ENCODE measurements around the gene CSPG4. TPM values are rescaled to one million over a fixed set of nuclear protein-coding genes. Genes with fewer than 3 reads are reported as not detected.

Gene CSPG4
- total RNA-seq (2021; fragmentation: NEBNext Ultra II Directional; extraction: Animal tissue kit (Norgen Biotek cat#: 25700)) (3.0 and 3.2 TPM in 2 replicates), polyA plus RNA-seq (2011; rRNA removed) (1.4 and 1.9 TPM in 2 replicates), polyA minus RNA-seq (2011; rRNA and poly(A)+ RNA removed) (2.5 and 3.3 TPM in 2 replicates)
- polyA plus RNA-seq (2011; cell fraction: cytosol; rRNA removed): 1.0 TPM
- polyA plus RNA-seq (2011; cell fraction: nucleus; rRNA removed): 4.7 TPM
- polyA plus RNA-seq (2012, experiment 1 of 2): 1.5 to 3.6 TPM (median 2.6 TPM) in 4 replicates
- 1.6 TPM for polyA plus RNA-seq (2012, experiment 2 of 2)
- 3.1 TPM for polyA plus RNA-seq (2013, experiment 1 of 2)
- polyA plus RNA-seq (2013, experiment 2 of 2): 2.0 TPM
- 2.3 TPM for polyA minus RNA-seq (2011; cell fraction: cytosol; rRNA and poly(A)+ RNA removed)
- polyA minus RNA-seq (2011; cell fraction: nucleus; rRNA and poly(A)+ RNA removed): 3.6 TPM
- long read RNA-seq, experiment 1, partial matches to known transcripts: 1 of 1 reads
- long read RNA-seq, experiment 1, other reads (novel, unspliced or antisense): 0 of 1 reads
- long read RNA-seq, experiment 2: 0 reads

DNA sequence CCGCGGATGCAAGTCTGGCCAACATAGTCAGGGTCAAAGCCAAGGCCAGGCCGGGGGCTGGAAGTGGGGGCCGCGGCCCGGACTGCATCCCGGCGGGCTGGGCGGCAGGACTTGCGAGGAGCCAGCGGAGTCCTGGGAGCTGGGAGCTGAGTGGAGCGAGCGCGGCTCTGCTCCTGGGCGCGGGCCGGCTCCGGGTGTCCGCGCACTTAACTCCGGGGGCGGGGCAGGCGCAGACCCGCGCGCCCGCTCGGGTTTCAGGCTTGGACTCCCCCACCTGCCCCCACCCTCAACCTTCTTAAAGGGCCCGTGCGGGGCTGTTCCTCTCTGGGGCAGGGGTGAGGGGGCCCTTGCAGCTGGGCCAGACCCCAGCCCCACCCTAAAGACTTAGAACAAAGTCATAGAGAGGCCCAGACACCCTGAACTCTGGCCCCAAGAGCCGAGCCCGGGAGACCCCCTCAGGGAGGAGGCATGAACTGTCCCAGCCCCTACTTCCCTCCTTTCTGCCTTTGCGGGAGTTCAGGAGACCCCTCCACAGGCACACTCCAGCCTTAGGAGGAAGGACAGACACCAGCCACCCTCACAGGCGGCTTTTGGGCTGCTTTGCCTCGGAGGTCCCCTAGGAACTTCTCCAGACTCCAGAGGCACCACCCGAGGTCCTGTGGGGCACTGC lies at the start of gene CSPG4:
Gene CSPG4 (minus strand): TSS at position 181 of the 670 bp plus-strand sequence. CDS start 93 bp downstream, at position 88.
- H3K18ac ChIP-seq (ENCODE audit: extremely low read depth, low read length): peak within 1 kb of the TSS; percentile 64
- CTCF ChIA-PET (ENCODE audit: partially characterized antibody): interaction anchor here (0.5 to 3.9 kb wide), 6 partner anchors 13 to 201 kb away, joined by 3 to 29 read pairs (median 3); a partner anchor contains a TSS
- no peaks in the 10 kb centered on the region for H3K36me3 ChIP-seq (ENCODE audit: control insufficient read depth in 2 of 4, insufficient read depth in 4 of 4, low read length in 3 of 4)
- H3K14ac ChIP-seq (ENCODE audit: insufficient read length): no peak within 1 kb of the TSS
- peak within 1 kb of the TSS in 1 of 4 experiments; percentile 38; a peak in 1 of 7 replicates for H3K9ac ChIP-seq (replicated peaks in 1 of 4; ENCODE audit: extremely low read depth in 1 of 4, low read depth in 3 of 4, low read length in 3 of 4)
- H3K9me3 ChIP-seq (ENCODE audit: insufficient read depth in 2 of 2, low read depth in 1 of 2, low read length in 1 of 2): no peaks in the 10 kb centered on the region
- no peak within 1 kb of the TSS for H3K27ac ChIP-seq (ENCODE audit: low read depth, low read length)
- H2BK20ac ChIP-seq (ENCODE audit: low read length): peak within 1 kb of the TSS; percentile 75; the same call in 1 of the 2 replicates
- H4K20me1 ChIP-seq (replicated peaks in 1 of 2; ENCODE audit: control insufficient read depth in 1 of 2, insufficient read depth in 2 of 2, low read length in 2 of 2): no peaks in the 10 kb centered on the region
- POLR2A ChIA-PET (ENCODE audit: partially characterized antibody): interaction anchor here (0.6 to 1.3 kb wide), 4 partner anchors 19 to 73 kb away, joined by 3 to 4 read pairs (median 3); partner anchors contain the start of gene IMP3
- peak within 1 kb of the TSS; percentile 46; the same call in 1 of the 2 replicates for H2BK12ac ChIP-seq (ENCODE audit: low read depth, low read length)
- peak within 1 kb of the TSS; percentile 66; the same call in 1 of the 2 replicates for H2BK15ac ChIP-seq (ENCODE audit: low read length)
- no peak within 1 kb of the TSS for H2BK120ac ChIP-seq (replicated peaks; ENCODE audit: low read depth, low read length)
- DNase-seq (ENCODE audit: low read depth in 1 of 2, low spot score in 2 of 2) (peak in 1 of 2 experiments; percentile 72), FAIRE-seq (no peak)
- H3K79me2 ChIP-seq (ENCODE audit: control insufficient read depth in 1 of 2, insufficient read depth in 2 of 2, low read length in 2 of 2): no peaks in the 10 kb centered on the region
- WGBS, 2 experiments (ENCODE audit: extremely low coverage in 1 of 2, insufficient coverage in 1 of 2, insufficient read length in 1 of 2, insufficient replicate concordance in 2 of 2, low coverage in 1 of 2, low lambda C conversion rate in 2 of 2, missing lambda C conversion rate in 1 of 2): 15% methylated on average over 19 of the region's 36 CpGs; no CpG with 5 or more reads in 1 of the 2 experiments
- peak within 1 kb of the TSS; percentile 78 for H2AFZ ChIP-seq (ENCODE audit: low read length)
- no peak within 1 kb of the TSS for H4K91ac ChIP-seq (replicated peaks; ENCODE audit: insufficient read length, low read length)
- H4K8ac ChIP-seq (ENCODE audit: extremely low read depth, insufficient read depth, low read length): peak within 1 kb of the TSS; percentile 21
- no peaks in the 10 kb centered on the region for H3K79me1 ChIP-seq (ENCODE audit: low read depth, low read length)
- peak within 1 kb of the TSS; percentile 69 to 95 for H3K4me2 ChIP-seq (ENCODE audit: insufficient read depth in 1 of 2, low read depth in 2 of 2, low read length in 2 of 2)
- no peak within 1 kb of the TSS for H2AK5ac ChIP-seq (ENCODE audit: low read depth, low read length)
- H3K4ac ChIP-seq (replicated peaks; ENCODE audit: insufficient read length, low read depth, low read length): peak within 1 kb of the TSS; percentile 53
- H3K23ac ChIP-seq (ENCODE audit: insufficient read length): no peak within 1 kb of the TSS
- peak within 1 kb of the TSS; percentile 52 to 65 (median 56) for H3K4me3 ChIP-seq (ENCODE audit: extremely low read depth in 1 of 4, insufficient read depth in 2 of 4, low read depth in 3 of 4, low read length in 4 of 4)
- H2BK5ac ChIP-seq (ENCODE audit: low read depth, low read length): peak within 1 kb of the TSS; percentile 46; the same call in 1 of the 2 replicates
- H3K4me1 ChIP-seq (replicated peaks in 1 of 4; ENCODE audit: control insufficient read depth in 3 of 4, insufficient read depth in 4 of 4, low read length in 3 of 4): peaks cover 0 to 11% (median 10%) of the 10 kb centered on the region in 4 experiments; a peak in 6 of 7 replicates
- peak within 1 kb of the TSS; percentile 66 for H4K5ac ChIP-seq (ENCODE audit: insufficient read length, low read depth, low read length)
- H3K27me3 ChIP-seq (replicated peaks in 1 of 4; ENCODE audit: control insufficient read depth in 3 of 4, extremely low read depth in 1 of 4, insufficient read depth in 3 of 4, low read length in 3 of 4): peaks cover 0 to 21% (median 6%) of the 10 kb centered on the region in 4 experiments; a peak in 3 of 7 replicates
- H3K56ac ChIP-seq (replicated peaks; ENCODE audit: insufficient read length, low read depth, low read length): peak within 1 kb of the TSS; percentile 21
- H3K23me2 ChIP-seq (ENCODE audit: low read depth, low read length): peaks cover 2% of the 10 kb centered on the region; the same call in 1 of the 2 replicates
- TF ChIP-seq CEBPB (IDR thresholded peaks at IDR 0.05; ENCODE audit: low read depth, low read length) (no peak), POLR2A (IDR thresholded peaks at IDR 0.05; ENCODE audit: control extremely low read depth in 1 of 2, low read depth in 2 of 2, low read length in 2 of 2) (no peak), CBX8 (IDR thresholded peaks at IDR 0.05; ENCODE audit: borderline replicate concordance, low read depth, low read length) (no peak), CREB1 (IDR thresholded peaks at IDR 0.05) (no peak), GABPA (IDR thresholded peaks at IDR 0.05; ENCODE audit: borderline replicate concordance, insufficient read depth, low read length) (0 out of 2 replicates have a peak, but pooled peaks have one; percentile 9), KDM4A (IDR thresholded peaks at IDR 0.05; ENCODE audit: low read depth, low read length, severe bottlenecking) (peak; percentile 53), ASH2L (IDR thresholded peaks at IDR 0.05; ENCODE audit: low read length) (peak; percentile 35), TAF1 (IDR thresholded peaks at IDR 0.05; ENCODE audit: low read depth, low read length) (peak; percentile 21; the same call in 1 of the 2 replicates)
- TF ChIP-seq, protein P1, sequence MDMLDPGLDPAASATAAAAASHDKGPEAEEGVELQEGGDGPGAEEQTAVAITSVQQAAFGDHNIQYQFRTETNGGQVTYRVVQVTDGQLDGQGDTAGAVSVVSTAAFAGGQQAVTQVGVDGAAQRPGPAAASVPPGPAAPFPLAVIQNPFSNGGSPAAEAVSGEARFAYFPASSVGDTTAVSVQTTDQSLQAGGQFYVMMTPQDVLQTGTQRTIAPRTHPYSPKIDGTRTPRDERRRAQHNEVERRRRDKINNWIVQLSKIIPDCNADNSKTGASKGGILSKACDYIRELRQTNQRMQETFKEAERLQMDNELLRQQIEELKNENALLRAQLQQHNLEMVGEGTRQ (IDR thresholded peaks at IDR 0.05; ENCODE audit: low read length): no peak

Data from H1 (cell line).